ENCODE results near the gene TMEM256. TPM values are rescaled to one million over a fixed set of nuclear protein-coding genes. Genes with fewer than 3 reads are reported as not detected.

TMEM256 gene
- polyA plus RNA-seq, 1 donor from 2014 or later, result 161 TPM

DNA sequence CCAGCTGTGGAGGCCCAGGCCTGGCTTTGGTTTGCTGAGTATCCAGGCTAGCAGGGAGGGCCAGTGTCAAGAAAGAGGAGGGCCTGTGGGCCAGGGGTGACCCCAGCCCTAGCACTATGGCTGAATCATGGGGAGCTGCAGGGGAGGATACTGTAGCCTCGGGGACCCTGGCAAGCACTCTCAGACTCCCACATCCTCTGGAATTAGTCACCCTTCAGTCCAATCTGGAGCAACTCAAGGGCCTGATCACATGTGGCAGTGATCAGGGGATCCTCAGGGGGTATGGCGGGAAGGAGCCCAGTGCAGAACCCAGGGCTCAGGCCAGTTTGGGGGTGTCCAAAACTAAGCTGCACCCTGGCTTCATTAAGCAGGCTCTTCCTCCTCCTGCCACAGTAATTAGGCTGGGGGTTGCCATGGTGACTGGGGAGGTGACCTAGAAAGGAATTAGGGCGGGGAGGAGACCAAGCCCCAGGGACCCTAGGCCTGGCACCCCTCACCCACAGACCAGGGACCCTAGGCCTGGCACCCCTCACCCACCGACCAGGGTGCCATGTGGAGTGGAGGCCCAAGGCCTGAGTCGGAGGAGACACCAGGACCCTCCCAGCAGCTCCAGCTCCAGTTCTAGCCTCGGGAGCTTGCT lies 9.6 kb upstream of the TMEM256 start:
- TF ChIP-seq SMC3 (conservative IDR thresholded peaks at IDR 0.05; ENCODE audit: poor library complexity) (no peak), TAF1 (IDR thresholded peaks at IDR 0.05; ENCODE audit: low read depth) (no peak)
- TF ChIP-seq, protein P1, sequence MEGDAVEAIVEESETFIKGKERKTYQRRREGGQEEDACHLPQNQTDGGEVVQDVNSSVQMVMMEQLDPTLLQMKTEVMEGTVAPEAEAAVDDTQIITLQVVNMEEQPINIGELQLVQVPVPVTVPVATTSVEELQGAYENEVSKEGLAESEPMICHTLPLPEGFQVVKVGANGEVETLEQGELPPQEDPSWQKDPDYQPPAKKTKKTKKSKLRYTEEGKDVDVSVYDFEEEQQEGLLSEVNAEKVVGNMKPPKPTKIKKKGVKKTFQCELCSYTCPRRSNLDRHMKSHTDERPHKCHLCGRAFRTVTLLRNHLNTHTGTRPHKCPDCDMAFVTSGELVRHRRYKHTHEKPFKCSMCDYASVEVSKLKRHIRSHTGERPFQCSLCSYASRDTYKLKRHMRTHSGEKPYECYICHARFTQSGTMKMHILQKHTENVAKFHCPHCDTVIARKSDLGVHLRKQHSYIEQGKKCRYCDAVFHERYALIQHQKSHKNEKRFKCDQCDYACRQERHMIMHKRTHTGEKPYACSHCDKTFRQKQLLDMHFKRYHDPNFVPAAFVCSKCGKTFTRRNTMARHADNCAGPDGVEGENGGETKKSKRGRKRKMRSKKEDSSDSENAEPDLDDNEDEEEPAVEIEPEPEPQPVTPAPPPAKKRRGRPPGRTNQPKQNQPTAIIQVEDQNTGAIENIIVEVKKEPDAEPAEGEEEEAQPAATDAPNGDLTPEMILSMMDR (IDR thresholded peaks at IDR 0.05; ENCODE audit: poor library complexity, severe bottlenecking), result no peak
- H3K4me3 ChIP-seq (ENCODE audit: low read length), result no peak overlapping the region
- no peaks in the 10 kb centered on the region for H3K27me3 ChIP-seq (ENCODE audit: insufficient read depth, low read depth, low read length)
- H3K9me2 ChIP-seq (ENCODE audit: insufficient read depth, low read length), result no peaks in the 10 kb centered on the region
- no peak overlapping the region for H3K4me2 ChIP-seq (ENCODE audit: low read length)
- peaks cover 4% of the 10 kb centered on the region for H4K20me1 ChIP-seq (ENCODE audit: insufficient read depth)
- H2AFZ ChIP-seq (ENCODE audit: low read depth, low read length), result no peak overlapping the region
- no peaks in the 10 kb centered on the region for H3K9me3 ChIP-seq (ENCODE audit: low read length)
- no peaks in the 10 kb centered on the region for H3K36me3 ChIP-seq (ENCODE audit: insufficient read depth, low read length)
- no peak overlapping the region for H3K9ac ChIP-seq (ENCODE audit: low read length)
- no peaks in the 10 kb centered on the region for H3F3A ChIP-seq (ENCODE audit: insufficient read depth, low read length, poor library complexity, severe bottlenecking)
- no peaks in the 10 kb centered on the region for H3K79me2 ChIP-seq (replicated peaks; ENCODE audit: insufficient read depth, low read length)
- no peak overlapping the region for H3K27ac ChIP-seq (ENCODE audit: low read length)

DNA sequence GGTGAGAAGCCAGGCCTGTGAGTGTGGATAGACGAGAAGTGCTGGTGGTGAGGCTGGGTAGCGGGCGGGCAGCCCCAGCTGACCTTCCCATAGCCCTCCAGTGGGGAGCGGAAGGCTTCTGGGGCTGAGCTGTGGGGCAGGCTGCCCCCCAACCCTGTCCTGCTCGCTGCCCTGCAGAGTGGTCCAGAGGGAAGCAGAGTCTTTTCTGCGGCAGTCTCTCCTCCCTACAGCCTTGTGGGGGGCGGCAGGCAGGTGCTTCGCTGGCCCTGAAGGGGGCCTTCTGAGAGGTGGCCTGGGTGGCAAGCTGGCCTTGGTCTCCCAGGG lies 7.5 kb upstream of the TMEM256 start:
- H3K9ac ChIP-seq (ENCODE audit: low read length), result no peak overlapping the region
- H4K20me1 ChIP-seq (ENCODE audit: insufficient read depth), result peaks cover 6% of the 10 kb centered on the region
- no peaks in the 10 kb centered on the region for H3K9me2 ChIP-seq (ENCODE audit: insufficient read depth, low read length)
- H3F3A ChIP-seq (ENCODE audit: insufficient read depth, low read length, poor library complexity, severe bottlenecking), result no peaks in the 10 kb centered on the region
- H3K27ac ChIP-seq (ENCODE audit: low read length), result no peak overlapping the region
- no peaks in the 10 kb centered on the region for H3K27me3 ChIP-seq (ENCODE audit: insufficient read depth, low read depth, low read length)
- H3K36me3 ChIP-seq (ENCODE audit: insufficient read depth, low read length), result no peaks in the 10 kb centered on the region
- no peak overlapping the region for H3K4me2 ChIP-seq (ENCODE audit: low read length)
- TF ChIP-seq TAF1 (IDR thresholded peaks at IDR 0.05; ENCODE audit: low read depth), result no peak
- TF ChIP-seq, protein P2, sequence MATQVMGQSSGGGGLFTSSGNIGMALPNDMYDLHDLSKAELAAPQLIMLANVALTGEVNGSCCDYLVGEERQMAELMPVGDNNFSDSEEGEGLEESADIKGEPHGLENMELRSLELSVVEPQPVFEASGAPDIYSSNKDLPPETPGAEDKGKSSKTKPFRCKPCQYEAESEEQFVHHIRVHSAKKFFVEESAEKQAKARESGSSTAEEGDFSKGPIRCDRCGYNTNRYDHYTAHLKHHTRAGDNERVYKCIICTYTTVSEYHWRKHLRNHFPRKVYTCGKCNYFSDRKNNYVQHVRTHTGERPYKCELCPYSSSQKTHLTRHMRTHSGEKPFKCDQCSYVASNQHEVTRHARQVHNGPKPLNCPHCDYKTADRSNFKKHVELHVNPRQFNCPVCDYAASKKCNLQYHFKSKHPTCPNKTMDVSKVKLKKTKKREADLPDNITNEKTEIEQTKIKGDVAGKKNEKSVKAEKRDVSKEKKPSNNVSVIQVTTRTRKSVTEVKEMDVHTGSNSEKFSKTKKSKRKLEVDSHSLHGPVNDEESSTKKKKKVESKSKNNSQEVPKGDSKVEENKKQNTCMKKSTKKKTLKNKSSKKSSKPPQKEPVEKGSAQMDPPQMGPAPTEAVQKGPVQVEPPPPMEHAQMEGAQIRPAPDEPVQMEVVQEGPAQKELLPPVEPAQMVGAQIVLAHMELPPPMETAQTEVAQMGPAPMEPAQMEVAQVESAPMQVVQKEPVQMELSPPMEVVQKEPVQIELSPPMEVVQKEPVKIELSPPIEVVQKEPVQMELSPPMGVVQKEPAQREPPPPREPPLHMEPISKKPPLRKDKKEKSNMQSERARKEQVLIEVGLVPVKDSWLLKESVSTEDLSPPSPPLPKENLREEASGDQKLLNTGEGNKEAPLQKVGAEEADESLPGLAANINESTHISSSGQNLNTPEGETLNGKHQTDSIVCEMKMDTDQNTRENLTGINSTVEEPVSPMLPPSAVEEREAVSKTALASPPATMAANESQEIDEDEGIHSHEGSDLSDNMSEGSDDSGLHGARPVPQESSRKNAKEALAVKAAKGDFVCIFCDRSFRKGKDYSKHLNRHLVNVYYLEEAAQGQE (IDR thresholded peaks at IDR 0.05; ENCODE audit: borderline replicate concordance), result no peak
- no peak for TF ChIP-seq MXI1 (conservative IDR thresholded peaks at IDR 0.05; ENCODE audit: poor library complexity, severe bottlenecking)
- no peak for TF ChIP-seq SMC3 (conservative IDR thresholded peaks at IDR 0.05; ENCODE audit: poor library complexity)
- TF ChIP-seq RAD21 (conservative IDR thresholded peaks at IDR 0.05), result no peak
- TF ChIP-seq EP300 (conservative IDR thresholded peaks at IDR 0.05; ENCODE audit: poor library complexity, severe bottlenecking), result no peak
- TF ChIP-seq EZH2 (IDR thresholded peaks at IDR 0.05; ENCODE audit: borderline replicate concordance, insufficient read depth, low read length, poor library complexity, severe bottlenecking), result no peak
- no peak for TF ChIP-seq POLR2AphosphoS5 (IDR thresholded peaks at IDR 0.05)
- TF ChIP-seq, protein P1 (IDR thresholded peaks at IDR 0.05; ENCODE audit: poor library complexity, severe bottlenecking), result no peak
- H3K79me2 ChIP-seq (replicated peaks; ENCODE audit: insufficient read depth, low read length), result peaks cover 14% of the 10 kb centered on the region
- no peak overlapping the region for H2AFZ ChIP-seq (ENCODE audit: low read depth, low read length)
- no peaks in the 10 kb centered on the region for H3K9me3 ChIP-seq (ENCODE audit: low read length)
- H3K4me3 ChIP-seq (ENCODE audit: low read length), result no peak overlapping the region
